Endometrium (tissue), 2 donors: ENCODE measurements around the gene UBAC1.

ENCODE experiments used
- FAIRE-seq: peaks from 2 replicates; lab custom pipeline; 2012; peaks lifted over from hg19 to GRCh38; lab: Jason Lieb, UNC
- donor health status: control.
- donor health status: control.

The UBAC1 gene

GRCh38 chr9:135993765-135994500, 32.8 kb upstream of the UBAC1 start:
- no peak for FAIRE-seq

- FAIRE-seq, result no peak
Observed at GRCh38 chr9:135993409-135993742, 32.2 kb upstream of the UBAC1 start.

GRCh38 chr9:135992486-135993408, 31.6 kb upstream of the UBAC1 start:
- FAIRE-seq, result peak; percentile 54

- FAIRE-seq, result no peak
Observed at GRCh38 chr9:135991771-135992170, 30.6 kb upstream of the UBAC1 start.

GRCh38 chr9:135990468-135991429, 29.6 kb upstream of the UBAC1 start:
- FAIRE-seq, result no peak

- no peak for FAIRE-seq
Observed at GRCh38 chr9:135989722-135990467, 28.7 kb upstream of the UBAC1 start.

GRCh38 chr9:135989157-135989556, 28.0 kb upstream of the UBAC1 start:
- no peak for FAIRE-seq

- FAIRE-seq, result no peak
Observed at GRCh38 chr9:135988493-135988892, 27.3 kb upstream of the UBAC1 start.

- no peak for FAIRE-seq
Observed at GRCh38 chr9:135987838-135988404, 26.7 kb upstream of the UBAC1 start.

GRCh38 chr9:135986605-135987004, 25.4 kb upstream of the UBAC1 start:
- no peak for FAIRE-seq

GRCh38 chr9:135985889-135986288, 24.7 kb upstream of the UBAC1 start:
- FAIRE-seq, result no peak

GRCh38 chr9:135985459-135985774, 24.2 kb upstream of the UBAC1 start:
- FAIRE-seq, result no peak

GRCh38 chr9:135984072-135984710, 23.0 kb upstream of the UBAC1 start:
- FAIRE-seq, result no peak

- no peak for FAIRE-seq
Observed at GRCh38 chr9:135983208-135984071, 22.3 kb upstream of the UBAC1 start.

- no peak for FAIRE-seq
Observed at GRCh38 chr9:135982499-135983207, 21.5 kb upstream of the UBAC1 start.

GRCh38 chr9:135980926-135981630, 19.9 kb upstream of the UBAC1 start:
- FAIRE-seq, result no peak

- FAIRE-seq, result no peak
Observed at GRCh38 chr9:135979547-135980166, 18.5 kb upstream of the UBAC1 start.
